ENCODE data around the gene LRG1.

The LRG1 gene

GRCh38 chr19:4504297-4504701 is 35.5 kb downstream of the LRG1 start:
- TF ChIP-seq TAF1 (IDR thresholded peaks at IDR 0.05; ENCODE audit: borderline replicate concordance, insufficient read depth, low read length) (no peak), FOXP2 (optimal IDR thresholded peaks at IDR 0.05; ENCODE audit: borderline replicate concordance, extremely low read depth, extremely low read length, insufficient read depth) (no peak), REST (IDR thresholded peaks at IDR 0.05; ENCODE audit: insufficient read depth in 1 of 2, low read depth in 2 of 2, low read length in 2 of 2) (no peak), POLR2AphosphoS5 (IDR thresholded peaks at IDR 0.05; ENCODE audit: low read depth, low read length) (no peak), SIN3A (IDR thresholded peaks at IDR 0.05; ENCODE audit: borderline replicate concordance, insufficient read depth, low read length) (no peak)

GRCh38 chr19:4503825-4504170 is 36.0 kb downstream of the LRG1 start:
- TF ChIP-seq POLR2AphosphoS5 (IDR thresholded peaks at IDR 0.05; ENCODE audit: low read depth, low read length) (no peak), REST (IDR thresholded peaks at IDR 0.05; ENCODE audit: insufficient read depth in 1 of 2, low read depth in 2 of 2, low read length in 2 of 2) (no peak)

GRCh38 chr19:4503132-4503824 is 36.6 kb downstream of the LRG1 start:
- TF ChIP-seq FOXP2 (optimal IDR thresholded peaks at IDR 0.05; ENCODE audit: borderline replicate concordance, extremely low read depth, extremely low read length, insufficient read depth) (no peak), SIN3A (IDR thresholded peaks at IDR 0.05; ENCODE audit: borderline replicate concordance, insufficient read depth, low read length) (no peak), POLR2AphosphoS5 (IDR thresholded peaks at IDR 0.05; ENCODE audit: low read depth, low read length) (no peak), TAF1 (IDR thresholded peaks at IDR 0.05; ENCODE audit: borderline replicate concordance, insufficient read depth, low read length) (no peak)

GRCh38 chr19:4502282-4503131 is 37.3 kb downstream of the LRG1 start:
- TF ChIP-seq REST (IDR thresholded peaks at IDR 0.05; ENCODE audit: insufficient read depth in 1 of 2, low read depth in 2 of 2, low read length in 2 of 2) (no peak), POLR2AphosphoS5 (IDR thresholded peaks at IDR 0.05; ENCODE audit: low read depth, low read length) (no peak), SIN3A (IDR thresholded peaks at IDR 0.05; ENCODE audit: borderline replicate concordance, insufficient read depth, low read length) (no peak), FOXP2 (optimal IDR thresholded peaks at IDR 0.05; ENCODE audit: borderline replicate concordance, extremely low read depth, extremely low read length, insufficient read depth) (no peak), TAF1 (IDR thresholded peaks at IDR 0.05; ENCODE audit: borderline replicate concordance, insufficient read depth, low read length) (no peak)

GRCh38 chr19:4501691-4502090 is 38.1 kb downstream of the LRG1 start:
- no peak for TF ChIP-seq FOXP2 (optimal IDR thresholded peaks at IDR 0.05; ENCODE audit: borderline replicate concordance, extremely low read depth, extremely low read length, insufficient read depth)
- TF ChIP-seq REST (IDR thresholded peaks at IDR 0.05; ENCODE audit: insufficient read depth in 1 of 2, low read depth in 2 of 2, low read length in 2 of 2) = no peak
- TF ChIP-seq TAF1 (IDR thresholded peaks at IDR 0.05; ENCODE audit: borderline replicate concordance, insufficient read depth, low read length) = no peak
- TF ChIP-seq POLR2AphosphoS5 (IDR thresholded peaks at IDR 0.05; ENCODE audit: low read depth, low read length) = no peak
- no peak for TF ChIP-seq SIN3A (IDR thresholded peaks at IDR 0.05; ENCODE audit: borderline replicate concordance, insufficient read depth, low read length)

All from PFSK-1 (cell line).